PC-9 (cell line): ENCODE data around the gene LYSMD1.

ENCODE experiments used
- EZH2 ChIP-seq: fragments of 200-600 bp; sonication (generic); IDR thresholded peaks from 2 replicates; pipeline ENCODE4 v1.8.0; 2017; ENCODE audit warnings: antibody characterized with exemption, low read depth
- TF ChIP-seq, protein P1 (sequence below): fragments of 200-600 bp; sonication (generic); conservative IDR thresholded peaks from 2 replicates; pipeline ENCODE4 v1.6.1; 2017; ENCODE audit warnings: mixed run types, antibody characterized with exemption, mild to moderate bottlenecking, moderate library complexity

DNA sequence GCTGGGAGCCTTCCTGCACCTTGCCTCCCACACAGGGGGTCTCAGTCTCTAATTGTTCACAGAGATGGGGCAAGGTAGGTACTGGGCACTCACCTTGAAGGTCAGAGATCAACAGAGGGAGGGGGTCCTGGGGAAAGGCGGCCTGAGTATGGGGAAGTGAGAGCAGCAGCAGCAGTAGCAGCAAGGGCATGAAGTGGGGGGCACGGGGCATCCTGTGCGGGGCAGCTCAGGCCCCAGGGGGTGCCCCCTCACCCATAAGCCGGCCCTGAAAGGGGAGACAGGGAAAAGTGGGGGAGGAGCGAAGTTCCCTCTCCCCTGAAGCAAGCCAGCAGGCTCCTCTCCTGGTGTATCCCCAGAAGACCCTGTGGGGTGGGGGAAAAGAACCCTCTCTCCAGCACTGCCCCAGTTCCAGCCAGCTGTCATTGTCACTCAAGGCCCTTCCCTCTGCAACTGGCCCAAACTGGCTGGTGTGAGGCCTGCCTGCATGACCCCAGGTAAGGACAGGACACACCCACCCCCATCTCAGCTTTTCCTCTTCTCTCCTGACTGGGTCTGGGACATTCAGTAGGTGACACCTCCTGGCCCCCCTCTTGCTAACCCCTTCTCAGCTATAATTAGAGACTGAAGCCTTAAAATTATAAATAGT is 23.2 kb downstream of the LYSMD1 start:
- TF ChIP-seq, protein P1, sequence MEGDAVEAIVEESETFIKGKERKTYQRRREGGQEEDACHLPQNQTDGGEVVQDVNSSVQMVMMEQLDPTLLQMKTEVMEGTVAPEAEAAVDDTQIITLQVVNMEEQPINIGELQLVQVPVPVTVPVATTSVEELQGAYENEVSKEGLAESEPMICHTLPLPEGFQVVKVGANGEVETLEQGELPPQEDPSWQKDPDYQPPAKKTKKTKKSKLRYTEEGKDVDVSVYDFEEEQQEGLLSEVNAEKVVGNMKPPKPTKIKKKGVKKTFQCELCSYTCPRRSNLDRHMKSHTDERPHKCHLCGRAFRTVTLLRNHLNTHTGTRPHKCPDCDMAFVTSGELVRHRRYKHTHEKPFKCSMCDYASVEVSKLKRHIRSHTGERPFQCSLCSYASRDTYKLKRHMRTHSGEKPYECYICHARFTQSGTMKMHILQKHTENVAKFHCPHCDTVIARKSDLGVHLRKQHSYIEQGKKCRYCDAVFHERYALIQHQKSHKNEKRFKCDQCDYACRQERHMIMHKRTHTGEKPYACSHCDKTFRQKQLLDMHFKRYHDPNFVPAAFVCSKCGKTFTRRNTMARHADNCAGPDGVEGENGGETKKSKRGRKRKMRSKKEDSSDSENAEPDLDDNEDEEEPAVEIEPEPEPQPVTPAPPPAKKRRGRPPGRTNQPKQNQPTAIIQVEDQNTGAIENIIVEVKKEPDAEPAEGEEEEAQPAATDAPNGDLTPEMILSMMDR = no peak
- no peak for TF ChIP-seq EZH2
